ENCODE measurements around the gene UBE3D. TPM values are rescaled to one million over a fixed set of nuclear protein-coding genes. Genes with fewer than 3 reads are reported as not detected.

The UBE3D gene
- total and polyA plus RNA-seq, 4 donors, result 2.8 to 21.2 (median 6.5) TPM

DNA sequence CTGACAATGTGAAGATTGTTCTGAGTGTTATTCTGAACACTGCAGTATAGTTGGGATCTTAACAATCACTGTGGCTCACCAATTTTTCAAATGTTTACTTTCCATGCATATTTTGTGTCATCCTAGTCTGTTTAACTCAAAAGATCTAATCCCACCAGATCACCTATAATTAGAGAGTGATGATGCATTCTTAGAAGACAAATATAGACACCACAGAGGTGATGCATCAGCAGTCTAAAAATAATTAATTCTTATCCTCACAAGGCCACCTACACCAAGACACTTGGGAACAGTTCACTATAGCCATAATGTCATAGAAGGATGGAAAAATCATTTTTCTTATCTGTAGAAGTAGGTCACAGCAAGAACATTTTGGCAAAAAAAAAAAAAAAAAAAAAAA, 154.8 kb downstream of the UBE3D start:
- H3K4me1 ChIP-seq (ENCODE audit: control insufficient read depth in 5 of 5, insufficient read depth in 5 of 5, low read length in 5 of 5), result no peaks in the 10 kb centered on the region
- peaks cover 0 to 6% (median 0%) of the 10 kb centered on the region in 4 donors for H3K36me3 ChIP-seq (ENCODE audit: control insufficient read depth in 4 of 4, insufficient read depth in 4 of 4, low read length in 4 of 4)
- DNase-seq, result no peak
- H3K4me3 ChIP-seq, result no peak overlapping the region
- no peak overlapping the region for H3K9ac ChIP-seq (ENCODE audit: insufficient read depth in 1 of 2, low read length in 2 of 2)
- TF ChIP-seq CTCF (IDR thresholded peaks at IDR 0.05; ENCODE audit: control extremely low read depth, extremely low read depth), result no peak
- no peak for ATAC-seq (ENCODE audit: insufficient read depth, low FRiP score)
- H3K27ac ChIP-seq (ENCODE audit: low read depth in 1 of 2, low read length in 1 of 2), result no peak overlapping the region
- H3K27me3 ChIP-seq (ENCODE audit: control insufficient read depth in 3 of 3, insufficient read depth in 3 of 3, low read length in 2 of 3), result no peaks in the 10 kb centered on the region
- no peaks in the 10 kb centered on the region for H3K9me3 ChIP-seq (ENCODE audit: control insufficient read depth in 4 of 4, insufficient read depth in 3 of 4, low read length in 3 of 4)

GRCh38 chr6:82910395-82910794, 155.2 kb downstream of the UBE3D start:
- ATAC-seq (ENCODE audit: insufficient read depth, low FRiP score) (no peak), DNase-seq (no peak)
- H3K36me3 ChIP-seq (ENCODE audit: control insufficient read depth in 4 of 4, insufficient read depth in 4 of 4, low read length in 4 of 4), result peaks cover 0 to 6% (median 0%) of the 10 kb centered on the region in 4 donors
- H3K9ac ChIP-seq (ENCODE audit: insufficient read depth in 1 of 2, low read length in 2 of 2), result no peak overlapping the region
- no peaks in the 10 kb centered on the region for H3K27me3 ChIP-seq (ENCODE audit: control insufficient read depth in 3 of 3, insufficient read depth in 3 of 3, low read length in 2 of 3)
- H3K27ac ChIP-seq (ENCODE audit: low read depth in 1 of 2, low read length in 1 of 2), result no peak overlapping the region
- no peaks in the 10 kb centered on the region for H3K4me1 ChIP-seq (ENCODE audit: control insufficient read depth in 5 of 5, insufficient read depth in 5 of 5, low read length in 5 of 5)
- H3K9me3 ChIP-seq (ENCODE audit: control insufficient read depth in 4 of 4, insufficient read depth in 3 of 4, low read length in 3 of 4), result no peaks in the 10 kb centered on the region
- no peak overlapping the region for H3K4me3 ChIP-seq
- TF ChIP-seq CTCF (IDR thresholded peaks at IDR 0.05; ENCODE audit: control extremely low read depth, extremely low read depth), result no peak
- 67 to 70% methylated on average over 1 of the region's 1 CpG for WGBS, 2 donors

DNA sequence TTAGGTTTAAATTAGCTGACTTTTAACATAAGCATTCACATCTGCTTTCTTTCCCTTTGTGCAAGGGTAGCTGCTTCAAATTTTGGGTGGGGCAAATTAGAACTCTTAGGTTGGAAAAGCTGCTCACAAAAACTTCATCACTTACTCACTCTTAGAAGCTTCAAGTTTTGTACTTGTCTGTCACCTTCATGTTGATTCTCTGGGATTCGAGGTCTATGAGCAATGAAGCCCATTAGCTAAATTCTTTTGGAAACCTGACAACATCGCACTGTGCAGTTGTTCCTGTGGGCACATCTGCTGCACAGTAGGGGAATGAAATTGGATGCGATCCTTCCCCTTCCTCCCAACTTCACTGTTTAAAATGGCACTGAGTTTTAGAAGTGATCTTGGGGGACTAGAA, 156.1 kb downstream of the UBE3D start:
- TF ChIP-seq CTCF (IDR thresholded peaks at IDR 0.05; ENCODE audit: control extremely low read depth, extremely low read depth), result no peak
- Histone ChIP-seq H3K36me3 (ENCODE audit: control insufficient read depth in 4 of 4, insufficient read depth in 4 of 4, low read length in 4 of 4) (peaks cover 0 to 6% (median 0%) of the 10 kb centered on the region in 4 donors), H3K27me3 (ENCODE audit: control insufficient read depth in 3 of 3, insufficient read depth in 3 of 3, low read length in 2 of 3) (no peaks in the 10 kb centered on the region), H3K27ac (ENCODE audit: low read depth in 1 of 2, low read length in 1 of 2) (no peak overlapping the region), H3K4me1 (ENCODE audit: control insufficient read depth in 5 of 5, insufficient read depth in 5 of 5, low read length in 5 of 5) (no peaks in the 10 kb centered on the region), H3K9me3 (ENCODE audit: control insufficient read depth in 4 of 4, insufficient read depth in 3 of 4, low read length in 3 of 4) (no peaks in the 10 kb centered on the region), H3K4me3 (no peak overlapping the region), H3K9ac (ENCODE audit: insufficient read depth in 1 of 2, low read length in 2 of 2) (no peak overlapping the region)
- no peak for ATAC-seq (ENCODE audit: insufficient read depth, low FRiP score)
- no peak for DNase-seq
- WGBS, 2 donors, result 89 to 96% methylated on average over 3 of the region's 3 CpGs

DNA sequence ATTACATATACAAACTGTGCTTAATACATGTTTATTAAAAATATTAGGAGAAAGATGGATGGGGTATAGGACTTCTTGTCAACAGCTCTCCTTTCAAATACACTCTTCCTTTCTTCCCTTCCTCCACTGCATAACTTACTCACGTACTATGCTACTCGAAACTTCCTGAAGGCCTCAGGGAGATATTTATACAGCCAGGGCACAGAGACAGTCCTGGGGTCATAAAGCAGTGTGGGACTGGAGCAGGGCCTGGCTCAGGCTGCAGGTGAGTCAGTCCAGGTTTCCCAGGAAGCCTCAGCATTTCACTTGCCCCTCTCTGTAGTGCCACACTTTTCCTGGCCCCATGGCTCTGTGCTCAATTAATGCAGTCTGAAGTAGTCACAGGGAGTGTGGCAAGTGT, 157.0 kb downstream of the UBE3D start:
- 73 to 91% methylated on average over 2 of the region's 2 CpGs for WGBS, 2 donors

More for the DNA sequence above, 157.0 kb downstream of the UBE3D start:
- Histone ChIP-seq H3K9me3 (ENCODE audit: control insufficient read depth in 4 of 4, insufficient read depth in 3 of 4, low read length in 3 of 4) (no peaks in the 10 kb centered on the region), H3K27ac (ENCODE audit: low read depth in 1 of 2, low read length in 1 of 2) (no peak overlapping the region), H3K4me1 (ENCODE audit: control insufficient read depth in 5 of 5, insufficient read depth in 5 of 5, low read length in 5 of 5) (no peaks in the 10 kb centered on the region), H3K4me3 (no peak overlapping the region), H3K9ac (ENCODE audit: insufficient read depth in 1 of 2, low read length in 2 of 2) (no peak overlapping the region), H3K36me3 (ENCODE audit: control insufficient read depth in 4 of 4, insufficient read depth in 4 of 4, low read length in 4 of 4) (peaks cover 0 to 6% (median 0%) of the 10 kb centered on the region in 4 donors), H3K27me3 (ENCODE audit: control insufficient read depth in 3 of 3, insufficient read depth in 3 of 3, low read length in 2 of 3) (no peaks in the 10 kb centered on the region)
- no peak for TF ChIP-seq CTCF (IDR thresholded peaks at IDR 0.05; ENCODE audit: control extremely low read depth, extremely low read depth)
- ATAC-seq (ENCODE audit: insufficient read depth, low FRiP score) (no peak), DNase-seq (no peak)

All from lung (tissue), 12 donors.